Measurements from ENCODE around the gene MAS1.
"Not testable (repeated sequence)": the region's sequence is repeated elsewhere in the genome, so short reads cannot be mapped to it uniquely, and the experiment has no call there.

Gene MAS1

GRCh38 chr6:159913862-159914564, 23.2 kb downstream of the MAS1 start:
- DNase-seq (ENCODE audit: insufficient read length, low spot score) (no peak), FAIRE-seq (no peak)
- TF ChIP-seq SPI1 (IDR thresholded peaks at IDR 0.05; ENCODE audit: low read depth, low read length) (no peak), POU2F2 (IDR thresholded peaks at IDR 0.05; ENCODE audit: low read depth, low read length) (no peak), PAX5 (IDR thresholded peaks at IDR 0.05; ENCODE audit: insufficient read depth, low read length, severe bottlenecking) (no peak), TAF1 (IDR thresholded peaks at IDR 0.05; ENCODE audit: low read depth, low read length) (no peak), POLR2A (IDR thresholded peaks at IDR 0.05; ENCODE audit: low read depth, low read length) (no peak), POLR2AphosphoS5 (IDR thresholded peaks at IDR 0.05; ENCODE audit: low read depth, low read length) (no peak)

GRCh38 chr6:159914565-159914923, 23.8 kb downstream of the MAS1 start:
- no peak for TF ChIP-seq POLR2A (IDR thresholded peaks at IDR 0.05; ENCODE audit: low read depth, low read length)
- DNase-seq (ENCODE audit: insufficient read length, low spot score) (no peak), FAIRE-seq (no peak)

DNA sequence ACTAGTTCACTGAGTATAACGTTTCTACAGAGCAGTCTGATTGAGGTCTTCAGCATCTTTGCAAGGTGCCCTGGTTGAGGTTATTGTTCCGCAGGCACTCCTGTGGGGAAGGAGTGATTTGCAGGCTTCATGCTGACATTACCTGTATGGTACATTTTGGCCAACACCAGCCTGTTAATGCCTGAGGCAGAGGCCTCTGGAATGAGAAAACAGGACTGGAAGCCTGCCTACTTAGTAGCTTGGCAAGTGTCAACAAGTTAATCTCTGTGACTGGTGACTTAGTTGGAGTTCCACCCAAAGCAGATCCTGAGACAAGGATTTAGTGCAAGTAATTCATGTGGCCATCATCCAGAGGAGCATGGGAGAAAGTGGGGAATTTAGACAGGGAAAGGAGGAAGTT, 24.6 kb downstream of the MAS1 start:
- DNase-seq (ENCODE audit: insufficient read length, low spot score), result no peak
- TF ChIP-seq POU2F2 (IDR thresholded peaks at IDR 0.05; ENCODE audit: low read depth, low read length) (no peak), POLR2AphosphoS5 (IDR thresholded peaks at IDR 0.05; ENCODE audit: low read depth, low read length) (no peak), SPI1 (IDR thresholded peaks at IDR 0.05; ENCODE audit: low read depth, low read length) (no peak), PAX5 (IDR thresholded peaks at IDR 0.05; ENCODE audit: insufficient read depth, low read length, severe bottlenecking) (no peak), TAF1 (IDR thresholded peaks at IDR 0.05; ENCODE audit: low read depth, low read length) (no peak), POLR2A (IDR thresholded peaks at IDR 0.05; ENCODE audit: low read depth, low read length) (no peak)
- FAIRE-seq, result no peak

GRCh38 chr6:159916237-159916636, 25.4 kb downstream of the MAS1 start:
- FAIRE-seq (no peak), DNase-seq (ENCODE audit: insufficient read length, low spot score) (no peak)
- TF ChIP-seq POLR2A (IDR thresholded peaks at IDR 0.05; ENCODE audit: low read depth, low read length) (no peak), SPI1 (IDR thresholded peaks at IDR 0.05; ENCODE audit: low read depth, low read length) (no peak), PAX5 (IDR thresholded peaks at IDR 0.05; ENCODE audit: insufficient read depth, low read length, severe bottlenecking) (no peak), TAF1 (IDR thresholded peaks at IDR 0.05; ENCODE audit: low read depth, low read length) (no peak), POU2F2 (IDR thresholded peaks at IDR 0.05; ENCODE audit: low read depth, low read length) (no peak), POLR2AphosphoS5 (IDR thresholded peaks at IDR 0.05; ENCODE audit: low read depth, low read length) (no peak)

GRCh38 chr6:159916752-159917151, 26.0 kb downstream of the MAS1 start:
- TF ChIP-seq POU2F2 (IDR thresholded peaks at IDR 0.05; ENCODE audit: low read depth, low read length) (no peak), SPI1 (IDR thresholded peaks at IDR 0.05; ENCODE audit: low read depth, low read length) (no peak), TAF1 (IDR thresholded peaks at IDR 0.05; ENCODE audit: low read depth, low read length) (no peak), PAX5 (IDR thresholded peaks at IDR 0.05; ENCODE audit: insufficient read depth, low read length, severe bottlenecking) (no peak), POLR2A (IDR thresholded peaks at IDR 0.05; ENCODE audit: low read depth, low read length) (no peak)
- DNase-seq (ENCODE audit: insufficient read length, low spot score) (no peak), FAIRE-seq (no peak)

- TF ChIP-seq POLR2A (IDR thresholded peaks at IDR 0.05; ENCODE audit: low read depth, low read length), result no peak
- TF ChIP-seq SPI1 (IDR thresholded peaks at IDR 0.05; ENCODE audit: low read depth, low read length), result no peak
- no peak for TF ChIP-seq TAF1 (IDR thresholded peaks at IDR 0.05; ENCODE audit: low read depth, low read length)
- TF ChIP-seq POU2F2 (IDR thresholded peaks at IDR 0.05; ENCODE audit: low read depth, low read length), result no peak
- TF ChIP-seq PAX5 (IDR thresholded peaks at IDR 0.05; ENCODE audit: insufficient read depth, low read length, severe bottlenecking), result no peak
- TF ChIP-seq POLR2AphosphoS5 (IDR thresholded peaks at IDR 0.05; ENCODE audit: low read depth, low read length), result no peak
- FAIRE-seq (no peak), DNase-seq (ENCODE audit: insufficient read length, low spot score) (no peak)
Measured at GRCh38 chr6:159919011-159919511, 28.3 kb downstream of the MAS1 start.

DNA sequence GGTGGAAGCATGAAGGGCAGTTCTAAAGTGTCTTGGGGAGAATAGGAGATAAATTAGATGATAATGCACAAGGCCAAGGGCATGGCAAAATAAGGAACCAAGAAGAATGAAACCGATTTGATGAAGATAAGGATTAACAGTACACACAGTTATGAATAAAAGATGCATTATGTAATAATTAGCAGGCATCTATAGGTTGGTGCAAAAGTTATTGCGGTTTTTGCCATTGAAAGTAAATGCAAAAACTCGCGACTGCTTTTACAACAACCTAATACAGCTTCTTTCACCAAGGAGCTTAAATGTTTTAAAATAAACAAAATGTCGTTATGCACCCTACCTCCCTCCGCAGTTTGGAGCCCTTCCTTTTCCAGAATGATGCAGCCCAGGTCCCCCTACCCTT, 29.0 kb downstream of the MAS1 start:
- no peak for TF ChIP-seq SPI1 (IDR thresholded peaks at IDR 0.05; ENCODE audit: low read depth, low read length)
- no peak for TF ChIP-seq PAX5 (IDR thresholded peaks at IDR 0.05; ENCODE audit: insufficient read depth, low read length, severe bottlenecking)
- TF ChIP-seq POU2F2 (IDR thresholded peaks at IDR 0.05; ENCODE audit: low read depth, low read length), result no peak
- TF ChIP-seq TAF1 (IDR thresholded peaks at IDR 0.05; ENCODE audit: low read depth, low read length), result no peak
- TF ChIP-seq POLR2A (IDR thresholded peaks at IDR 0.05; ENCODE audit: low read depth, low read length), result no peak
- no peak for FAIRE-seq
- DNase-seq (ENCODE audit: insufficient read length, low spot score), result no peak

DNA sequence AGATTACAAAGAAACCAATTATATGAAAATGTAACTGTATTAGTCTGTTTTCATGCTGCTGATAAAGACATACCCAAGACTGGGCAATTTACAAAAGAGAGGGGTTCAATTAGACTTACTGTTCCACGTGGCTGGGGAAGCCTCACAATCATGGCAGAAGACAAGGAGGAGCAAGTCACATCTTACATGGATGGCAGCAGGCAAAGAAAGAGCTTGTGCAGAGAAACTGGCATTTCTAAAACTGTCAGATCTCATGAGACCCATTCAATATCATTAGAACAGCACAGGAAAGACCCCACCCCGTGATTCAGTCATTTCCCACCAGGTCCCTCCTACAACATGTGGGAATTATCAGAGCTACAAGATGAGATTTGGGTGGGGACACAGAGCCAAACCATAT, 33.4 kb downstream of the MAS1 start:
- DNase-seq (ENCODE audit: insufficient read length, low spot score); FAIRE-seq: not testable (repeated sequence)

- DNase-seq (ENCODE audit: insufficient read length, low spot score) (no peak), FAIRE-seq (no peak)
- no peak for TF ChIP-seq POLR2AphosphoS5 (IDR thresholded peaks at IDR 0.05; ENCODE audit: low read depth, low read length)
- no peak for TF ChIP-seq TAF1 (IDR thresholded peaks at IDR 0.05; ENCODE audit: low read depth, low read length)
- TF ChIP-seq POU2F2 (IDR thresholded peaks at IDR 0.05; ENCODE audit: low read depth, low read length), result no peak
- no peak for TF ChIP-seq SPI1 (IDR thresholded peaks at IDR 0.05; ENCODE audit: low read depth, low read length)
- TF ChIP-seq POLR2A (IDR thresholded peaks at IDR 0.05; ENCODE audit: low read depth, low read length), result no peak
- TF ChIP-seq PAX5 (IDR thresholded peaks at IDR 0.05; ENCODE audit: insufficient read depth, low read length, severe bottlenecking), result no peak
Measured at GRCh38 chr6:159926542-159927203, 35.9 kb downstream of the MAS1 start.

DNA sequence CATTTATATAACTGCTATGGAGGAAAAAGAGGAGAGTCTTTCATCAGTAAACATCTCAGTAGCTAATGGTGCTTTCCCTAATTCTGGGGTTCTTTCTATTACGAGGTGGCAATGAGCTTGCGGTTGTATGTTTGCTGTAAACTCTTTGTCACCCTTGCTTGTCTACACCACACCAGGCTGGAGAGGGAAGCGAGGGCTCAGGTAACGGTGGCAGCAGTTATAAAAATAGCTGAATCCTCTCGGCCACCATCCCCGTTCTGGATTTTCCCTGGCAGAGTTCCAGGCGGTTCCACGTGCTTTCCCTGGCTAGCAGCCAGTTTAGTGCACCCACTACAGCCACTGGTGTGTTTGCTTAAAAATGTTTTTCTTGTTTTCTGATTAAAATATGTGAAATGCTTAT, 39.0 kb downstream of the MAS1 start:
- DNase-seq (ENCODE audit: insufficient read length, low spot score), result no peak
- no peak for TF ChIP-seq POLR2A (IDR thresholded peaks at IDR 0.05; ENCODE audit: low read depth, low read length)
- no peak for TF ChIP-seq POLR2AphosphoS5 (IDR thresholded peaks at IDR 0.05; ENCODE audit: low read depth, low read length)
- no peak for TF ChIP-seq TAF1 (IDR thresholded peaks at IDR 0.05; ENCODE audit: low read depth, low read length)
- no peak for TF ChIP-seq POU2F2 (IDR thresholded peaks at IDR 0.05; ENCODE audit: low read depth, low read length)
- TF ChIP-seq SPI1 (IDR thresholded peaks at IDR 0.05; ENCODE audit: low read depth, low read length), result no peak
- TF ChIP-seq PAX5 (IDR thresholded peaks at IDR 0.05; ENCODE audit: insufficient read depth, low read length, severe bottlenecking), result no peak
- peak; percentile 67 for FAIRE-seq

Data from GM12891 (cell line).